H9 (cell line): ENCODE results near the gene HBZ. TPM values are rescaled to one million over a fixed set of nuclear protein-coding genes. Genes with fewer than 3 reads are reported as not detected.
A peak's percentile ranks its signal among the peaks of the same experiment; 100 is the strongest.
"Not testable (repeated sequence)": the region's sequence is repeated elsewhere in the genome, so short reads cannot be mapped to it uniquely, and the experiment has no call there.

Experiments
- DNase-seq: peaks from one replicate; pipeline ENCODE4 v3.0.0-alpha.2; 2017
- H2AFZ ChIP-seq: one replicate; pipeline ENCODE4 v1.6.1; 2013; ENCODE audit warnings: mild to moderate bottlenecking, low read length, control low read depth, moderate library complexity
- H2AK5ac ChIP-seq: 2 replicates; pipeline ENCODE4 v1.6.1; 2013; ENCODE audit warnings: low read length, control low read depth, mixed read lengths; ENCODE audit not compliant: insufficient read length
- H2BK120ac ChIP-seq: one replicate; pipeline ENCODE4 v1.6.1; 2013; ENCODE audit warnings: low read depth, mild to moderate bottlenecking, low read length, control low read depth, inconsistent platforms; ENCODE audit not compliant: poor library complexity, severe bottlenecking
- H2BK12ac ChIP-seq: 2 replicates; pipeline ENCODE4 v1.6.1; 2013; ENCODE audit warnings: low read length, control low read depth, mixed read lengths, low read depth; ENCODE audit not compliant: insufficient read length
- H2BK15ac ChIP-seq: 2 replicates; pipeline ENCODE4 v1.6.1; 2013; ENCODE audit warnings: low read depth, low read length, control low read depth
- H2BK20ac ChIP-seq: one replicate; pipeline ENCODE4 v1.6.1; 2013; ENCODE audit warnings: low read depth, mild to moderate bottlenecking, low read length, control low read depth, inconsistent platforms; ENCODE audit not compliant: poor library complexity, severe bottlenecking
- H2BK5ac ChIP-seq: 2 replicates; pipeline ENCODE4 v1.6.1; 2013; ENCODE audit warnings: low read length, control low read depth, mixed read lengths; ENCODE audit not compliant: insufficient read length
- H3K14ac ChIP-seq: 2 replicates; pipeline ENCODE4 v1.6.1; 2013; ENCODE audit warnings: low read length, control low read depth; ENCODE audit not compliant: insufficient read depth
- H3K18ac ChIP-seq: 2 replicates; pipeline ENCODE4 v1.6.1; 2013; ENCODE audit warnings: low read depth, mild to moderate bottlenecking, mixed read lengths, low read length, control low read depth; ENCODE audit not compliant: insufficient read length
- H3K23ac ChIP-seq: 2 replicates; pipeline ENCODE4 v1.6.1; 2013; ENCODE audit warnings: low read length, control low read depth, mixed read lengths, low read depth; ENCODE audit not compliant: insufficient read length
- H3K23me2 ChIP-seq: 2 replicates; pipeline ENCODE4 v1.6.1; 2013; ENCODE audit warnings: low read depth, mild to moderate bottlenecking, mixed read lengths, low read length, control low read depth; ENCODE audit not compliant: insufficient read length, poor library complexity, severe bottlenecking
- H3K27ac ChIP-seq: 2 replicates; pipeline ENCODE4 v1.5.1; 2013; ENCODE audit warnings: low read length, control low read depth, mixed read lengths, low read depth; ENCODE audit not compliant: insufficient read length
- H3K27me3 ChIP-seq: 2 replicates; pipeline ENCODE4 v1.6.1; 2013; ENCODE audit warnings: low read length, control low read depth, inconsistent platforms; ENCODE audit not compliant: insufficient read depth
- H3K4ac ChIP-seq: 2 replicates; pipeline ENCODE4 v1.6.1; 2013; ENCODE audit warnings: low read depth, mild to moderate bottlenecking, control low read depth, inconsistent platforms, low read length, moderate library complexity
- H3K4me1 ChIP-seq: 2 replicates; pipeline ENCODE4 v1.6.1; 2013; ENCODE audit warnings: low read length, control low read depth, inconsistent platforms; ENCODE audit not compliant: insufficient read depth
- H3K4me2 ChIP-seq: 2 replicates; pipeline ENCODE4 v1.6.1; 2013; ENCODE audit warnings: low read length, control low read depth, mixed read lengths; ENCODE audit not compliant: insufficient read length, insufficient read depth
- H3K56ac ChIP-seq: 2 replicates; pipeline ENCODE4 v1.6.1; 2013; ENCODE audit warnings: low read depth, mild to moderate bottlenecking, mixed read lengths, low read length, control low read depth; ENCODE audit not compliant: insufficient read length
- H3K79me1 ChIP-seq: 2 replicates; pipeline ENCODE4 v1.6.1; 2013; ENCODE audit warnings: low read depth, mild to moderate bottlenecking, moderate library complexity, low read length, control low read depth, inconsistent platforms; ENCODE audit not compliant: insufficient read depth, poor library complexity, severe bottlenecking
- H3K79me2 ChIP-seq: 2 replicates; pipeline ENCODE4 v1.6.1; 2013; ENCODE audit warnings: low read length, control low read depth, inconsistent platforms; ENCODE audit not compliant: insufficient read depth
- H3K9ac ChIP-seq: 2 replicates; pipeline ENCODE4 v1.6.1; 2013; ENCODE audit warnings: low read length, control low read depth, mixed read lengths; ENCODE audit not compliant: insufficient read length; ENCODE audit errors: extremely low read depth
- H3K9me3 ChIP-seq: one replicate; pipeline ENCODE4 v1.6.1; 2013; ENCODE audit warnings: low read depth, low read length, inconsistent platforms; ENCODE audit not compliant: control insufficient read depth
- H3T11ph ChIP-seq: one replicate; pipeline ENCODE4 v1.6.1; 2013; ENCODE audit warnings: mild to moderate bottlenecking, low read length, control low read depth, inconsistent platforms
- H4K20me1 ChIP-seq: one replicate; pipeline ENCODE4 v1.6.1; 2013; ENCODE audit not compliant: control insufficient read depth, insufficient read length, insufficient read depth
- H4K5ac ChIP-seq: 2 replicates; pipeline ENCODE4 v1.6.1; 2013; ENCODE audit warnings: low read depth, mild to moderate bottlenecking, mixed read lengths, low read length, control low read depth; ENCODE audit not compliant: insufficient read length
- H4K8ac ChIP-seq: replicated peaks from 2 replicates; pipeline ENCODE4 v1.6.1; 2013; ENCODE audit warnings: low read length, control low read depth, mixed read lengths, low read depth; ENCODE audit not compliant: insufficient read length
- H4K91ac ChIP-seq: 2 replicates; pipeline ENCODE4 v1.6.1; 2013; ENCODE audit warnings: low read depth, mild to moderate bottlenecking, moderate library complexity, mixed read lengths, low read length, control low read depth; ENCODE audit not compliant: insufficient read length
- H3K27ac Mint-ChIP-seq, 3 experiments: 2 replicates in 2 of 3; 3 replicates in 1 of 3; pipeline ENCODE4 v1.8.0; 2020 to 2021; ENCODE audit warnings: mixed read lengths in 3 of 3, mild to moderate bottlenecking in 1 of 3, moderate library complexity in 1 of 3
- H3K27me3 Mint-ChIP-seq: 2 replicates; pipeline ENCODE4 v1.8.0; 2021; ENCODE audit warnings: low read depth, mild to moderate bottlenecking, moderate library complexity, mixed read lengths
- H3K36me3 Mint-ChIP-seq, 3 experiments: 2 replicates in 2 of 3; 3 replicates in 1 of 3; pipeline ENCODE4 v1.8.0; 2020 to 2021; ENCODE audit warnings: low read depth in 3 of 3, mixed read lengths in 3 of 3; ENCODE audit not compliant: insufficient read depth in 1 of 3
- H3K4me1 Mint-ChIP-seq, 2 experiments: 2 replicates each; pipeline ENCODE4 v1.8.0; 2020; ENCODE audit warnings: mixed read lengths in 2 of 2
- H3K4me3 Mint-ChIP-seq, 2 experiments: 2 replicates in 1 of 2; 3 replicates in 1 of 2; pipeline ENCODE4 v1.8.0; 2020 to 2021; ENCODE audit warnings: mild to moderate bottlenecking in 2 of 2, mixed read lengths in 2 of 2, moderate library complexity in 1 of 2
- H3K9me3 Mint-ChIP-seq, 2 experiments: 2 replicates in 1 of 2; 3 replicates in 1 of 2; pipeline ENCODE4 v1.8.0; 2020; ENCODE audit warnings: mild to moderate bottlenecking in 2 of 2, mixed read lengths in 2 of 2, moderate library complexity in 1 of 2
- WGBS: extraction: QIAGEN DNeasy Blood & Tissue Kit; methylation state at CpG from one replicate; pipeline ENCODE4 v1.1.7; 2013; ENCODE audit warnings: missing lambda C conversion rate, low lambda C conversion rate, mixed read lengths; ENCODE audit not compliant: insufficient read length; ENCODE audit errors: extremely low coverage; 5-methylcytosine and 5-hydroxymethylcytosine counted together
- total RNA-seq: library from RNA; stranded (reverse); gene quantifications from 2 replicates; pipeline ENCODE4 v1.2.1, GENCODE V29; 2021

Gene HBZ
- total RNA-seq, 1 experiment from 2014 or later, result not detected

DNA sequence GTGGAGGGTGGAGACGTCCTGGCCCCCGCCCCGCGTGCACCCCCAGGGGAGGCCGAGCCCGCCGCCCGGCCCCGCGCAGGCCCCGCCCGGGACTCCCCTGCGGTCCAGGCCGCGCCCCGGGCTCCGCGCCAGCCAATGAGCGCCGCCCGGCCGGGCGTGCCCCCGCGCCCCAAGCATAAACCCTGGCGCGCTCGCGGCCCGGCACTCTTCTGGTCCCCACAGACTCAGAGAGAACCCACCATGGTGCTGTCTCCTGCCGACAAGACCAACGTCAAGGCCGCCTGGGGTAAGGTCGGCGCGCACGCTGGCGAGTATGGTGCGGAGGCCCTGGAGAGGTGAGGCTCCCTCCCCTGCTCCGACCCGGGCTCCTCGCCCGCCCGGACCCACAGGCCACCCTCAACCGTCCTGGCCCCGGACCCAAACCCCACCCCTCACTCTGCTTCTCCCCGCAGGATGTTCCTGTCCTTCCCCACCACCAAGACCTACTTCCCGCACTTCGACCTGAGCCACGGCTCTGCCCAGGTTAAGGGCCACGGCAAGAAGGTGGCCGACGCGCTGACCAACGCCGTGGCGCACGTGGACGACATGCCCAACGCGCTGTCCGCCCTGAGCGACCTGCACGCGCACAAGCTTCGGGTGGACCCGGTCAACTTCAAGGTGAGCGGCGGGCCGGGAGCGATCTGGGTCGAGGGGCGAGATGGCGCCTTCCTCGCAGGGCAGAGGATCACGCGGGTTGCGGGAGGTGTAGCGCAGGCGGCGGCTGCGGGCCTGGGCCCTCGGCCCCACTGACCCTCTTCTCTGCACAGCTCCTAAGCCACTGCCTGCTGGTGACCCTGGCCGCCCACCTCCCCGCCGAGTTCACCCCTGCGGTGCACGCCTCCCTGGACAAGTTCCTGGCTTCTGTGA lies 24.3 kb downstream of the HBZ start, which contains the start of gene HBA1:
Gene HBA1, plus strand, starts transcription at position 204 of the 906 bp plus-strand sequence. Its CDS starts 37 bp downstream, at position 241.
- H3K14ac ChIP-seq, H4K5ac ChIP-seq, H3K56ac ChIP-seq, H3K23me2 ChIP-seq, H3K4me1 ChIP-seq, H2AK5ac ChIP-seq, H3K9me3 ChIP-seq, H2AFZ ChIP-seq, H3K18ac ChIP-seq, H4K8ac ChIP-seq, H2BK20ac ChIP-seq, H3T11ph ChIP-seq, H3K36me3 Mint-ChIP-seq, H3K4ac ChIP-seq, H3K23ac ChIP-seq, H3K79me1 ChIP-seq, H3K27ac ChIP-seq, H2BK15ac ChIP-seq, H3K79me2 ChIP-seq, H4K20me1 ChIP-seq, H2BK5ac ChIP-seq, H3K9ac ChIP-seq, H2BK12ac ChIP-seq, H3K9me3 Mint-ChIP-seq, H2BK120ac ChIP-seq, DNase-seq, H4K91ac ChIP-seq: not testable (repeated sequence)
- Mint-ChIP-seq H3K27ac (peak within 1 kb of the TSS in 1 of 3 experiments; percentile 83; a peak in 1 of 7 replicates), H3K4me3 (peak within 1 kb of the TSS; percentile 48 to 67), H3K4me1 (peaks cover 15 to 19% of the 10 kb centered on the region in 2 experiments), H3K27me3 (peaks cover 71% of the 10 kb centered on the region)
- no CpG with 5 or more reads among the region's 88 CpGs for WGBS
- peak within 1 kb of the TSS; percentile 13 for H3K4me2 ChIP-seq
- H3K27me3 ChIP-seq, result peaks cover 50% of the 10 kb centered on the region
